WTC11 (cell line): ENCODE data around the gene ZBTB7C. TPM values are rescaled to one million over a fixed set of nuclear protein-coding genes. Genes with fewer than 3 reads are reported as not detected.

Experiments used
- ATAC-seq: fragments of 200-7000 bp; cut with Tn5 transposase; 2 replicates; pipeline ENCODE4 v1.10.0; 2021; ENCODE audit warnings: mild to moderate bottlenecking, moderate library complexity
- CTCF ChIA-PET: fragments of 300-600 bp; sonication (Branson Sonifier 250); formaldehyde crosslinking; loops from one replicate; lab custom pipeline; 2021; ENCODE audit warnings: antibody characterized with exemption; lab: Charles Lee
- POLR2A ChIA-PET: fragments of 350-600 bp; sonication (Branson Sonifier 250); formaldehyde crosslinking; loops from one replicate; lab custom pipeline; 2021; ENCODE audit warnings: antibody characterized with exemption; lab: Charles Lee
- DNase-seq: peaks from one replicate; pipeline ENCODE4 v3.0.0; 2021; ENCODE audit warnings: low spot score
- H3K27ac Mint-ChIP-seq: 2 replicates; pipeline ENCODE4 v1.8.0; 2021; ENCODE audit warnings: mixed read lengths
- H3K27me3 Mint-ChIP-seq: 2 replicates; pipeline ENCODE4 v1.8.0; 2021; ENCODE audit warnings: low read depth, mild to moderate bottlenecking, moderate library complexity, mixed read lengths
- H3K36me3 Mint-ChIP-seq: 2 replicates; pipeline ENCODE4 v1.8.0; 2021; ENCODE audit warnings: mixed read lengths
- H3K4me1 Mint-ChIP-seq: 2 replicates; pipeline ENCODE4 v1.8.0; 2022; ENCODE audit warnings: mixed read lengths
- H3K4me3 Mint-ChIP-seq: 2 replicates; pipeline ENCODE4 v1.8.0; 2021; ENCODE audit warnings: mild to moderate bottlenecking, moderate library complexity, mixed read lengths
- H3K9me3 Mint-ChIP-seq: 2 replicates; pipeline ENCODE4 v1.8.0; 2021; ENCODE audit warnings: mixed read lengths
- CREM ChIP-seq: sonication (generic); formaldehyde crosslinking; IDR thresholded peaks from 2 replicates; pipeline ENCODE4 v1.8.1; 2022; ENCODE audit warnings: mild to moderate bottlenecking, missing genetic modification reagents, moderate library complexity
- E2F4 ChIP-seq: sonication (generic); formaldehyde crosslinking; IDR thresholded peaks from 2 replicates; pipeline ENCODE4 v1.8.1; 2022; ENCODE audit warnings: low read depth, mild to moderate bottlenecking, moderate library complexity, missing genetic modification reagents, borderline replicate concordance
- ELF4 ChIP-seq: sonication (generic); formaldehyde crosslinking; IDR thresholded peaks from 2 replicates; pipeline ENCODE4 v1.8.1; 2022; ENCODE audit warnings: low read depth, mild to moderate bottlenecking, moderate library complexity, missing genetic modification reagents
- ESRRA ChIP-seq: sonication (generic); formaldehyde crosslinking; IDR thresholded peaks from 2 replicates; pipeline ENCODE4 v1.8.1; 2022; ENCODE audit warnings: mild to moderate bottlenecking, missing genetic modification reagents, borderline replicate concordance
- GTF2I ChIP-seq: fragments of 250-450 bp; sonication (Bioruptor Pico); conservative IDR thresholded peaks from 2 replicates; pipeline ENCODE4 v1.4.0; 2021; ENCODE audit warnings: mild to moderate bottlenecking
- KAT7 ChIP-seq: sonication (generic); formaldehyde crosslinking; IDR thresholded peaks from 2 replicates; pipeline ENCODE4 v1.8.1; 2023; ENCODE audit warnings: missing genetic modification reagents, mild to moderate bottlenecking, borderline replicate concordance
- MYBL2 ChIP-seq: sonication (generic); formaldehyde crosslinking; IDR thresholded peaks from 2 replicates; pipeline ENCODE4 v1.8.1; 2023; ENCODE audit warnings: mild to moderate bottlenecking, moderate library complexity, missing genetic modification reagents
- NFATC4 ChIP-seq: fragments of 250-450 bp; sonication (Bioruptor Pico); IDR thresholded peaks from 2 replicates; pipeline ENCODE4 v1.9.0; 2021; ENCODE audit warnings: mild to moderate bottlenecking
- NFE2L1 ChIP-seq: sonication (generic); formaldehyde crosslinking; IDR thresholded peaks from 2 replicates; pipeline ENCODE4 v1.8.1; 2023; ENCODE audit warnings: missing genetic modification reagents
- NR1H2 ChIP-seq: sonication (generic); formaldehyde crosslinking; IDR thresholded peaks from 2 replicates; pipeline ENCODE4 v1.9.0; 2021; ENCODE audit warnings: mild to moderate bottlenecking, moderate library complexity, missing genetic modification reagents
- RORB ChIP-seq: fragments of 250-450 bp; sonication (Bioruptor Pico); IDR thresholded peaks from 2 replicates; pipeline ENCODE4 v1.9.0; 2021; ENCODE audit warnings: mild to moderate bottlenecking
- STAT6 ChIP-seq: sonication (generic); formaldehyde crosslinking; conservative IDR thresholded peaks from 2 replicates; pipeline ENCODE4 v1.8.1; 2023; ENCODE audit warnings: mild to moderate bottlenecking, low read depth, missing genetic modification reagents, moderate library complexity
- USF1 ChIP-seq: sonication (generic); formaldehyde crosslinking; IDR thresholded peaks from 2 replicates; pipeline ENCODE4 v1.8.0; 2022; ENCODE audit warnings: mild to moderate bottlenecking, missing genetic modification reagents
- ZBTB21 ChIP-seq: sonication (generic); formaldehyde crosslinking; IDR thresholded peaks from 2 replicates; pipeline ENCODE4 v1.8.1; 2023; ENCODE audit warnings: mild to moderate bottlenecking, missing genetic modification reagents, borderline replicate concordance
- ZNF138 ChIP-seq: sonication (generic); formaldehyde crosslinking; conservative IDR thresholded peaks from 2 replicates; pipeline ENCODE4 v1.8.1; 2022; ENCODE audit warnings: mild to moderate bottlenecking, moderate library complexity, missing genetic modification reagents
- ZNF317 ChIP-seq: sonication (generic); formaldehyde crosslinking; IDR thresholded peaks from 2 replicates; pipeline ENCODE4 v1.8.1; 2023; ENCODE audit warnings: low read depth, mild to moderate bottlenecking, moderate library complexity, missing genetic modification reagents, borderline replicate concordance
- ZNF512 ChIP-seq: sonication (generic); formaldehyde crosslinking; IDR thresholded peaks from 2 replicates; pipeline ENCODE4 v1.8.1; 2022; ENCODE audit warnings: missing genetic modification reagents, borderline replicate concordance
- total RNA-seq: library from RNA; stranded (reverse); gene quantifications from 3 replicates; pipeline ENCODE4 v1.2.3, GENCODE V29; 2021
- TF ChIP-seq, protein P1 (sequence below): sonication (generic); formaldehyde crosslinking; IDR thresholded peaks from 2 replicates; pipeline ENCODE4 v1.8.0; 2023; ENCODE audit warnings: missing genetic modification reagents
- TF ChIP-seq, protein P2 (sequence below): fragments of 250-450 bp; sonication (Bioruptor Pico); IDR thresholded peaks from 2 replicates; pipeline ENCODE4 v2.1.2; 2022; ENCODE audit warnings: mild to moderate bottlenecking, moderate library complexity
- TF ChIP-seq, protein P3 (sequence below): sonication (generic); formaldehyde crosslinking; IDR thresholded peaks from 2 replicates; pipeline ENCODE4 v1.8.1; 2023; ENCODE audit warnings: mild to moderate bottlenecking, missing genetic modification reagents, moderate library complexity

ZBTB7C gene
- total RNA-seq, 1 experiment from 2014 or later, result 0.48 TPM

GRCh38 chr18:48035556-48035860 lies 373.7 kb downstream of the ZBTB7C start:
- ATAC-seq, result no peak
- CTCF ChIA-PET, result interaction anchor here (1.5 to 1.7 kb wide), 2 partner anchors 409 to 411 kb away, joined by 4 to 5 read pairs; no protein-coding TSS in a partner anchor
- Mint-ChIP-seq H3K4me1 (0 out of 2 replicates have a peak, but pooled peaks cover 4% of the 10 kb centered on the region), H3K27ac (no peak overlapping the region), H3K27me3 (no peaks in the 10 kb centered on the region)
- TF ChIP-seq, protein P1, sequence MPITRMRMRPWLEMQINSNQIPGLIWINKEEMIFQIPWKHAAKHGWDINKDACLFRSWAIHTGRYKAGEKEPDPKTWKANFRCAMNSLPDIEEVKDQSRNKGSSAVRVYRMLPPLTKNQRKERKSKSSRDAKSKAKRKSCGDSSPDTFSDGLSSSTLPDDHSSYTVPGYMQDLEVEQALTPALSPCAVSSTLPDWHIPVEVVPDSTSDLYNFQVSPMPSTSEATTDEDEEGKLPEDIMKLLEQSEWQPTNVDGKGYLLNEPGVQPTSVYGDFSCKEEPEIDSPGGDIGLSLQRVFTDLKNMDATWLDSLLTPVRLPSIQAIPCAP (CRISPR knock-in tag), result no peak
- TF ChIP-seq USF1 (CRISPR knock-in tag) (no peak), KAT7 (no peak), ZNF138 (CRISPR knock-in tag) (no peak), ESRRA (CRISPR knock-in tag) (no peak), MYBL2 (CRISPR knock-in tag) (no peak), STAT6 (CRISPR knock-in tag) (no peak), NFE2L1 (CRISPR knock-in tag) (no peak), CREM (CRISPR knock-in tag) (no peak), ZNF512 (CRISPR knock-in tag) (no peak), NR1H2 (CRISPR knock-in tag) (no peak), ZBTB21 (CRISPR knock-in tag) (no peak), ZNF317 (CRISPR knock-in tag) (no peak), GTF2I (CRISPR knock-in tag) (no peak), E2F4 (CRISPR knock-in tag) (no peak), NFATC4 (CRISPR knock-in tag) (no peak), ELF4 (CRISPR knock-in tag) (no peak), RORB (no peak)
- TF ChIP-seq, protein P2, sequence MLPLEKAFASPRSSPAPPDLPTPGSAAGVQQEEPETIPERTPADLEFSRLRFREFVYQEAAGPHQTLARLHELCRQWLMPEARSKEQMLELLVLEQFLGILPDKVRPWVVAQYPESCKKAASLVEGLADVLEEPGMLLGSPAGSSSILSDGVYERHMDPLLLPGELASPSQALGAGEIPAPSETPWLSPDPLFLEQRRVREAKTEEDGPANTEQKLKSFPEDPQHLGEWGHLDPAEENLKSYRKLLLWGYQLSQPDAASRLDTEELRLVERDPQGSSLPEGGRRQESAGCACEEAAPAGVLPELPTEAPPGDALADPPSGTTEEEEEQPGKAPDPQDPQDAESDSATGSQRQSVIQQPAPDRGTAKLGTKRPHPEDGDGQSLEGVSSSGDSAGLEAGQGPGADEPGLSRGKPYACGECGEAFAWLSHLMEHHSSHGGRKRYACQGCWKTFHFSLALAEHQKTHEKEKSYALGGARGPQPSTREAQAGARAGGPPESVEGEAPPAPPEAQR (CRISPR knock-in tag), result no peak
- TF ChIP-seq, protein P3, sequence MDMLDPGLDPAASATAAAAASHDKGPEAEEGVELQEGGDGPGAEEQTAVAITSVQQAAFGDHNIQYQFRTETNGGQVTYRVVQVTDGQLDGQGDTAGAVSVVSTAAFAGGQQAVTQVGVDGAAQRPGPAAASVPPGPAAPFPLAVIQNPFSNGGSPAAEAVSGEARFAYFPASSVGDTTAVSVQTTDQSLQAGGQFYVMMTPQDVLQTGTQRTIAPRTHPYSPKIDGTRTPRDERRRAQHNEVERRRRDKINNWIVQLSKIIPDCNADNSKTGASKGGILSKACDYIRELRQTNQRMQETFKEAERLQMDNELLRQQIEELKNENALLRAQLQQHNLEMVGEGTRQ (CRISPR knock-in tag), result no peak
- TF ChIP-seq, all 79 proteins: peak for 0
- Mint-ChIP-seq H3K36me3 (no peaks in the 10 kb centered on the region), H3K4me3 (no peak overlapping the region), H3K9me3 (no peaks in the 10 kb centered on the region)
- no peak for DNase-seq
- POLR2A ChIA-PET, result no interaction called here
